Measurements from ENCODE around the gene POMT1.

Gene POMT1

GRCh38 chr9:131477816-131478419, 24.8 kb upstream of the POMT1 start:
- DNase-seq, result no peak

DNA sequence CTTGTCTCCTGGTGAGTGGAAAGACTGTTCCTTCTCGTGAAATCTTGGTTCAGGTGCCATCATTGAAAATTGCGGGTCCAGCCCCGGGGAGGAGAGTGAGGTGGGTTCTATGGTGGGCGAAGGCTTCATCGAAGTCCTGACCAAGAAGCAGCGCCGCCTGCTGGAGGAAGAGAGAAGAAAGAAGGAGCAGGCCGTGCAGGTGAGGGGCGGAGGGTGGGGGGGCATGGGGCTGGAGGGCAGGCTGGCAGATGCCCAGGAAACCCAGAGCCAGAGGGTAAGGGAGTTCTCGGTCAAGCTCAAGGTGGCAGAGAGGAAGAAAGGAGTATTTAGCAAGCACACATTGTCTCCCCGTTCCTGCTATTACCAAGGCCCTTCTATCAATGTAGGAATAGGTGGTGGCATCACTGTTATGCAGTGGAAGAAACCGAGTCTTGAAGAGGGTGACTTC, 24.3 kb upstream of the POMT1 start:
- DNase-seq, result peak; percentile 64 to 68

DNA sequence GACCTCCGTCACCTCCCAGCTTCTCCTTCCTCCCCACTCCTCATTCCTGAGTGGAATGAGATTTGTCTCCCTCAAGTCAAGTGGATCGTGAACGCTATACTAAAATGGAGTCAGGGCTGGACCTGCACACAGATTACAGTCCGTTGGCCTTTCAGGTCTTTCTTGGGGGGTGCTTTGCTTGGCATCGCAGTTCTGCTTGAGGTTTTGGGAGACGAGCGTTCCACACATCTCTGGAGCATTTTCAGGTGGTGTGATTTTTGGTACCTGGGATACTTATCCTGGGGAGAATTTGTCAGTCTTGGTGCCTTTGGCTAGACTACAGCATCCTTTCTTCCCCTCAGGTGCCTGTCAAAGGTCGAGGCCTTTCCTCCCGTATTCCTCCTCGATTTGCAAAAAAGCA, 23.8 kb upstream of the POMT1 start:
- DNase-seq, result no peak

- DNase-seq, result no peak
Observed at GRCh38 chr9:131480258-131480657, 22.5 kb upstream of the POMT1 start.

GRCh38 chr9:131481441-131482342, 21.0 kb upstream of the POMT1 start:
- DNase-seq, result no peak

GRCh38 chr9:131482343-131483006, 20.2 kb upstream of the POMT1 start:
- no peak for DNase-seq

DNA sequence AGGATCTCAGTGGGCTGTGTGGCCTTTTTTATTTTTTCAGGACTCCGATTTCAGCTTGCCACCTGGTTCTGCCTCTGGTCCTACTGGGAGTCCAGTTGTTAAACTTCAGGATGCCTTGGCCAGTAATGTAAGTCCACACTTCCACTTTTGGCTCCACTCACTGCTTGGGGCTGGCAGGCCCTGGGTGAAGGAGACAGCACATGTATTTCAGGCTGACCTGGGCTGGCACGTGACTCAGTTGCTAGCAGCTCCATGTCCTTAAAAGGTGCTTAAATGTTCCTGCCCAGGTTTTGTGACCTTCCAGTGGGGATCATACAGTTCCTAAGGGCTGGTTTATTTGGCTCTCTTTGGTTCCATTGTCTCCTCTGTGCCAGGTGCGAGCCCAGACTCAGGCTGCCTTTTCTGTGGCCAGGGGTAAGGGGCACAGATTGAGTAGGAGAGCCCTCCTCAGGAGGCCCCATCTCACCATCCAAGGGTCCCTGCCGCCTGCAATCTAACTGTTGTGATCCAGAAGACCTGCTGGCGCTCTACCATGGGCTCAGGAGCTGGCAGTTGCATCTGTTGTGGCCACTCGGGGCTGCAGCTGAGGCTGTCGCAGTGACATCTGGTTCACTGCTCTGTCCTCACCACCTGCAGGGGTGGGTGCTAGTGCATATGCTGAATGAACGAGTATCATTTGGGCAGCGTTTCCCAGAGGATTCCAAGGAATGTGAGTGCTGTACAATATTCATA, 19.2 kb upstream of the POMT1 start:
- DNase-seq, result no peak

DNA sequence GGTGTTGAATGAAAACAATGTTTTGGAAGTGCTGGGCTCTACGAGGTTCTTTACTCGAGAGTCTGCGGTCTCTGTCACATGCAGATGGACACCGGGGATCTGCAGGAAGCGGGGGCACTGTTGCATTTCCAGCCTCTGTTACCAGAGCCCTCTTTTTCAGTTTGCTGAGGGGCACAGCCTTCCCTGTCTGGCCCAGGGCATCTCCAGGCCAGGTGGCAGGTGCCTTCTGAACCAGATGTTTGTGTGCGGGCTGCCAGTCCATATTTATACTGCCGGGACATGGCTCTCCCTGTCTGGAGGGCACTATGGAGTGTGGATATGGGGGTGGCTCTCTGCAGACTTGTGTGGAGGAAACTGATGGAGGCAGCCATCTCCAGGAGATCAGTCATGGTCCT, 18.7 kb upstream of the POMT1 start:
- DNase-seq, result no peak

DNA sequence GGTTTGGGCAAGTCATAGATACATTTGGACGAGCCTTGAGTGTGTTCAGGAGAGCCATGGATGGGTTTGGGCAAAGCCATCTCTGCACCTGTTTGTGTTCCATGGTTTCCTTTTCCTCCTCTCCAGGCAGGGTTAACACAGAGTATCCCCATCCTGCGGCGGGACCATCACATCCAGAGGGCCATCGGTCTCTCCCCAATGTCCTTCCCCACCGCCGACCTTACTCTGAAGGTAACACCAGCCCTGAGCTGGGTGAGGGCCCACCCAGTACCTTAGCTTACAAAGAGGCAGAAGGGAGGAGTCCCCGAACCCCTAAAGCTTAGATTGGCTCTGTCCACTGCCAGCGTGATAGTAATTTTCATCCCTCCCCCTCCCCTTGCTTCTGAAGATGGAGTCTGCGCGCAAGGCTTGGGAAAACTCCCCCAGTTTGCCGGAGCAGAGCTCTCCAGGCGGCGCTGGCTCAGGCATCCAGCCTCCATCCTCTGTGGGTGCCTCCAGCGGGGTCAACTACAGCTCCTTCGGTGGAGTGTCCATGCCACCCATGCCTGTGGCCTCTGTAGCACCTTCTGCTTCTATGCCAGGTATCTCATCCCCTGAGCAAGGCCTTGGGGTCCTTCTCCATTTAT, 18.0 kb upstream of the POMT1 start:
- DNase-seq, result no peak

DNA sequence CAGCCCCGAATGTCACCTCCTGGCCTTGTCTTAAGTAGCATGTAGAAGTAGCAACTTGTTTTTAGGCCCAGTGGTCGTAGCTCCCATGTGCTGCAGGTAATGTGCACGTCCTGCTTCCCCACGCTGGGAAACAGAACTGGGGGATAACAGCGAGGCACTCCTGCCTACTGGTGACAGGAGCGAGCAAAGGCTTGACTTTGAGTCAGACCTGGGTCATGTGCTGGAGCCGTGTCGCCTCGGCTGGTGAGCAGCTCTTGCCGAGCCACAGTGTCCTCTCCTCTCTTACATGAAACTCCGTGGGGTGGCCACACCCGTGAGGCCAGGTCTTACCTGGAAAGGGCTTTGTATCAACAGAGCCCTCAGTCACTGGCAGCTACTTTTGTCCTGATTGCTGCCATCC, 17.5 kb upstream of the POMT1 start:
- no peak for DNase-seq

DNA sequence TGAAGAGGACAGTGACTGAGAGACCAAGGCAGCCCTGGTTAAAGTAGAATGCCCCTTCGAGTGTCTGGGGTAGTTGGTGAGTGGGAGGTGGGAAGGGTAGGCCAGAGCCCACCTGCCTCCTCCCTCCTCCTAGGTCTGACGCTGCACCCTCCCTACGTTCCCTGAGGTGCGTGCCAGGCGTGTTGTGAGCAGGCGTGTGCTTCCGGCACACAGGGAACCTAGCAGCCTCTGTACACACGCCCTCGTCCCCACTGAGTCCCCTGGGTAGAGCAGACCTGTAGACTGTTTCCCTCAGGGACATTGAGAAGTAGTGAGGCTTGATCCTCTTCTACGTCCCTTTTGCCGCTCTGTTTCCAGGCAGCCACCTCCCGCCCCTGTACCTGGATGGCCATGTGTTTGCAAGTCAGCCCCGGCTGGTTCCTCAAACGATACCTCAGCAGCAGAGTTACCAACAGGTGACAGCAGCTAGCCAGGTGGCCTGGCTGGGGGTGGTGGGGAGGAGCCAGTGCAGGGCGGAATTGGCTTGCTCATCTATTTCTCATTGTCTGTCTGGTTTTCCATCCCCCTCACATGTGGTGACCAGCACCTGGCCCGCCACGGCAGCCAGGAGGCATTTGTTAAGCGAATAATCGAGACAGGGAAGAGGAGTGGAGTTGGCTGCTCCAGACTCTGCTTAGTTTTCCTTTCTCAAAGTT, 16.8 kb upstream of the POMT1 start:
- no peak for DNase-seq

DNA sequence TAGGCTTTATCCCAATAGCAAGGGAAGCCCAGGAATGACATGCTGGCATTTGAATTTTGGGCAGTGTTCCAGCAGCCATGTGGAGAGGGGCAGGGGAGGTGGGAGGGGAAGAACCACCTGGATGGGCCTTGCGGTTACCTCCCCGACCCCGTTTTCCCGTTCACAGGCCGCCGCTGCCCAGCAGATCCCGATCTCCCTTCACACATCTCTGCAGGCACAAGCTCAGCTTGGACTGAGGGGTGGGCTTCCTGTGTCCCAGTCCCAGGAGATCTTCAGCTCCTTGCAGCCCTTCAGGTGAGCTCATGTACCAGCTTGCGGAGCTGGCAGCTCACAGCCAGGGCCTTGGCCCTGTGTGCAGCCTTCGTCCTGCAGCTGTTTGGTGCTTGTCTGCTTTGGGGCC, 15.7 kb upstream of the POMT1 start:
- DNase-seq, result no peak

GRCh38 chr9:131487621-131488031, 15.1 kb upstream of the POMT1 start:
- no peak for DNase-seq

- no peak for DNase-seq
Observed at GRCh38 chr9:131490514-131490913, 12.2 kb upstream of the POMT1 start.

DNA sequence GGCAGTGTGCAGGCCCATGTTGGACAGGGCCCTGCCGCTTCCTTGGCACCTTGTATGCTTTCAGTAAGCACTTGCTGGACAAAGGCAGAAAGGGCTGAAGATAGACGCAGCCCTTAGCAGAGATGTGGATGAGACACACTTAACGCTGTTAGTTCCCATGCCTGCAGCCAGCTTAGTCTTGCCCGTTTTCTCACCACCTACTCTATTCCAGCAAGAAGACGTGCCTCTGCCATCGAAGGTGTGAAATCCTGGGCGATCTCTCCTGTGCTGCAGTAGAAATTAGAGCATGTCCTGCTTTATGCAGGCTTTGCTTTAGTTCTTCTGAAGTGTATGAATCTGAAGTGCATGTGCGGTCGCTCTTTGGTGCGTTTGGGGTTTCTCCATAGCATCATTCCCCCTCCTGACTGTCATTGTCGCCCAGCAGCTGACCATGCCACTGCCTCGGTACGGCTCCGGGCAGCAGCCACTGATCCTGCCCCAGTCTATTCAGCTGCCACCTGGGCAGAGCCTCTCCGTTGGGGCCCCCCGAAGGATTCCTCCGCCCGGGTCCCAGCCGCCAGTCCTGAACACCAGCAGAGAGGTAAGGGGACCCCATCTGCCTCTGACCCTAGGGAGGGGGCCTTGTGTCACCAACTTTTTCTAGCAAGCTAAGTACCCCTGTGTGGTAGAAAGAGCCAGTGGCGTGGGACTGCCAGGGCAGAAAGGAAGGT, 11.6 kb upstream of the POMT1 start:
- no peak for DNase-seq

DNA sequence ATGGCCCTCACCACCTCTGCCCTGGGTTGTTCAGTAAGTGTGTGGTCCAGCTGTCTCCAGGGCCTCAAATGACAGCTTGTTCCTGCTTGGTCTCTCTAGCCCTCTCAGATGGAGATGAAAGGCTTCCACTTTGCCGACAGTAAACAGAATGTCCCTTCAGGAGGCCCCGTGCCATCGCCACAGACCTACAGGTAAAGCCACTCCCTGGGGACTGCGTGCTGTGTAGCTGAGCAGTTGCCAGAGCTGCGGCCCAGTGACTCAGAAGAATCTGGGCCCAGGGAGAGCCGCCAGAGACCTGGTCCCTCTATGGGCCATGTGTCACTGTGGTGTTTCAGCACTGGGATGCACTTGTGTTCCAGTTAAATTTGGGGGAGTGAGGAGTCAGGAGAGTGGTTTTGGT, 10.6 kb upstream of the POMT1 start:
- no peak for DNase-seq

GRCh38 chr9:131494296-131494870, 8.3 kb upstream of the POMT1 start:
- no peak for DNase-seq

- DNase-seq, result no peak
Observed at GRCh38 chr9:131495785-131496184, 6.9 kb upstream of the POMT1 start.

DNA sequence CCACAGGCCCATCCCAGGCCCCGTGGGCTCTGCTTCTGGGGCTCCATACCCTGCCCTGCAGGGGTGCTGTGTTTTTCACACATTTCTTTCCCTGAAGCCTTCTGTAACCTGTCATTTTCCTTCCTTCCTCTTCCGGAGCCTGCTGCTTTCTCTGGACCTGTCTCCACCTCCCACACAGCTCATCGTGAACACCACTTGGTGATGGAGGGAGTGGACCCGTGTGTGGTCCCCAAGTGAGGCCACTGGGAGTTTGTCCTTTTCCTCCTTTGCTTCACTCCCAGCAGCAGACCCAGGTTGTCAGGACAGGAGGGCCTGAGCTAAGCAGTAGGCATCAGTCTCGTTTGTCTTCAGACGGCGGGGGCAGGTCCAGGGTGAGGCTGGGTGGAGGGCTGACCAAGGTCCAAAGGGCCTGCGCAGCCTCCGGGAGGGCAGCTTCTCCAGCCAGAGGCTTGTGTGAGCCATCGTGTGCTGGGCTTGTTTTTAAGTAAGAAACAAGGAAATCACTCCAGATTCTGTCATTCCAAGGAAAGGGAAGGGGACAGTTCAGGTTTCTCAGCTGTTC, 5.8 kb upstream of the POMT1 start:
- no peak for DNase-seq

- DNase-seq, result no peak
Observed at GRCh38 chr9:131499254-131499767, 3.4 kb upstream of the POMT1 start.
